Measurements from ENCODE around the gene TMEM30A.

Gene TMEM30A

DNA sequence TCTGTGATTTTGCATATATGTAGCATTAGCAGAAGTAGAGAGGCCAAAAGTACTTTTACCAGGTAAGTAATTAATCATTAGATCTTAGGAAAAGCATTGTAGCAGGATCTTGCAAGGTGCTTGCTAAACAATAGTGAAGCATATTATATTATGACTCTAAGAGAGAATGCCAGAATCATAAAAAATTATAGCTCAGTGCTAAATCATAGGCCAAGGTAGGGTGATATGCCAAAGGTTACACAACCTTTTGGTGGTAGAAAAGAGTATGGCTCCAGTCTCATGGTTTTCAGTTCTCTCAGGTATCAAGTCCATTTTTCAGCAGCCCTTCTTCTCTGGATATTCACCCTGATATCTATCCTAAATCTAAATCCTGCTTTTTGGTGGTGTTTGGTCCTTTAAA is 16.9 kb upstream of the TMEM30A start:
- H3K27me3 Mint-ChIP-seq, result peaks cover 12 to 14% of the 10 kb centered on the region in 2 donors
- H3K27ac Mint-ChIP-seq, result no peak overlapping the region
- no peak overlapping the region for H3K4me3 Mint-ChIP-seq

DNA sequence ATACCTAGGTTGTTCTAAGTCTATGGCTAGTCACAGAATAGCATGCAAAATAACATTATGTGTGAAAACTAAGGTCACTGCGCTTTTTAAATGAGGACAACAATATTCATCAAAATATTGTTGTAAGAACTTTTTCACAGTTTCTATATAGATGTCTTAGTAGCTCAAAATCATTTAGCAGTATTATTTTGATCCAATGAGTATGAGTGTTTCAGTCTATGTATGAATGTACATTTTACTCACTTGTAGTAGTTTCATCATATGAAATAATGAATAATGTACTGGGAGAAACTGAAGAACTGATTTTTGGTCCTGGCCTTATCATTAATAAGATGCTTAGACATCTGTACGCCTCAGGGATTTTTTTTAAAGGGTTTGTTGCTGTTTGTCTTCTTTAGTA is 16.5 kb upstream of the TMEM30A start:
- no peak overlapping the region for H3K27ac Mint-ChIP-seq
- ATAC-seq (replicated peaks) (no peak), DNase-seq (no peak)
- H3K4me3 Mint-ChIP-seq, result no peak overlapping the region
- H3K9me3 Mint-ChIP-seq, result no peaks in the 10 kb centered on the region
- H3K36me3 Mint-ChIP-seq, result no peaks in the 10 kb centered on the region
- H3K27me3 Mint-ChIP-seq, result peaks cover 11 to 12% of the 10 kb centered on the region in 2 donors
- peaks cover 0 to 7% of the 10 kb centered on the region in 2 donors for H3K4me1 Mint-ChIP-seq

More for the DNA sequence above, 16.9 kb upstream of the TMEM30A start:
- H3K4me1 Mint-ChIP-seq, result peaks cover 0 to 7% of the 10 kb centered on the region in 2 donors
- no peaks in the 10 kb centered on the region for H3K9me3 Mint-ChIP-seq
- no peaks in the 10 kb centered on the region for H3K36me3 Mint-ChIP-seq
- DNase-seq (no peak), ATAC-seq (replicated peaks) (no peak)

DNA sequence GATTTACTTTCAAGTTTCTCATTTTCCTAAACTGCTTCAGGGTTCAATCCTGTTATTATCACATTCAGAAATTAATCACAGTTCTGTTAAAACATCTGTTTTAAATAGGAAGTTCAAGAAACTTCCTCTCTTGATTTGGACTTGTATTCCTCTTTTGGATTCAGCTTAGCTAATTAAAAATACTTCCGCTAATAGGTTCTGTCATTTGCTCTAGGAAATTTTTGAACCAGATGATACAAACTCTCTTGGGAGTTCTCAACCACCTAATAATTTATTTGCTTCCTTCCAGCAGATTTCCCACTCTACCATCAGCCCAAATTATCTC is 15.9 kb upstream of the TMEM30A start:
- H3K4me1 Mint-ChIP-seq, result peaks cover 0 to 7% of the 10 kb centered on the region in 2 donors
- ATAC-seq (replicated peaks), result no peak
- no peaks in the 10 kb centered on the region for H3K36me3 Mint-ChIP-seq
- H3K4me3 Mint-ChIP-seq, result no peak overlapping the region
- H3K9me3 Mint-ChIP-seq, result no peaks in the 10 kb centered on the region
- H3K27ac Mint-ChIP-seq, result no peak overlapping the region
- H3K27me3 Mint-ChIP-seq, result peaks cover 11 to 12% of the 10 kb centered on the region in 2 donors
- no peak for DNase-seq

DNA sequence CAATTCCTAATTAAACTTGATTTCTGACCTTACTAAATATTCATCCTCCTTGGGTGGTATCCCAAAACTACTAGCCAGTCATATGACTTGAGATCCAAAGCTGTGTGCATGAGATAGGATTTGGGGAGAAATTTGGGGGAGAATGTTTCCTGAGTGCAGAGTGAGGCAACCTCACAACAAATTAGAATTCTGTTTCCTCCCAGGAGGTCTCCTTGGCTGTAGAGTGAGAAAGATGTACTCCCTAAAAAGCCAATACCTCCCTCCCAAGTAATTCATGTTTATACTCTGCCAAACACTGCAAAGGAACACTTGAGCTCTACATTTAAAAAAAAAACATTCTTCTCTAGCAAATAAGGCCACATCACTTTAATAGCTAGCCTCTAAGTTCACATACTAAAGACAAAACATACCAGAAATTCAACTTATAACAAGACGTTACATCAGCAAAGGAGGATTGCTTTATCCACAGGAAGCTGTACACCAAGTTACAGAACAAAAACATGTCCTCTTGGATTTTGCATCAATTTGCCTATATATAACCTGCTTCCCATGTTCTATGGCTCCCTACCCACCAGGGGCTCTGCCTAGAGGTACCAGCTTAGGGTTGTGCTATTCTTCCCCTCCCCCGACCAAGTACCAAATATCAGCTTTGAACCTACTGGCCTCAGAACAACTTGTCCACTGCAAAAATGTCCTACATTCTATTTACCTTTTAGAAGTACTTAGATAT is 15.4 kb upstream of the TMEM30A start:
- H3K4me3 Mint-ChIP-seq, result no peak overlapping the region
- H3K9me3 Mint-ChIP-seq, result no peaks in the 10 kb centered on the region
- H3K27me3 Mint-ChIP-seq, result peaks cover 8% of the 10 kb centered on the region in 2 donors
- H3K4me1 Mint-ChIP-seq, result peaks cover 0 to 7% of the 10 kb centered on the region in 2 donors
- DNase-seq, result no peak
- no peaks in the 10 kb centered on the region for H3K36me3 Mint-ChIP-seq
- no peak overlapping the region for H3K27ac Mint-ChIP-seq
- no peak for ATAC-seq (replicated peaks)

DNA sequence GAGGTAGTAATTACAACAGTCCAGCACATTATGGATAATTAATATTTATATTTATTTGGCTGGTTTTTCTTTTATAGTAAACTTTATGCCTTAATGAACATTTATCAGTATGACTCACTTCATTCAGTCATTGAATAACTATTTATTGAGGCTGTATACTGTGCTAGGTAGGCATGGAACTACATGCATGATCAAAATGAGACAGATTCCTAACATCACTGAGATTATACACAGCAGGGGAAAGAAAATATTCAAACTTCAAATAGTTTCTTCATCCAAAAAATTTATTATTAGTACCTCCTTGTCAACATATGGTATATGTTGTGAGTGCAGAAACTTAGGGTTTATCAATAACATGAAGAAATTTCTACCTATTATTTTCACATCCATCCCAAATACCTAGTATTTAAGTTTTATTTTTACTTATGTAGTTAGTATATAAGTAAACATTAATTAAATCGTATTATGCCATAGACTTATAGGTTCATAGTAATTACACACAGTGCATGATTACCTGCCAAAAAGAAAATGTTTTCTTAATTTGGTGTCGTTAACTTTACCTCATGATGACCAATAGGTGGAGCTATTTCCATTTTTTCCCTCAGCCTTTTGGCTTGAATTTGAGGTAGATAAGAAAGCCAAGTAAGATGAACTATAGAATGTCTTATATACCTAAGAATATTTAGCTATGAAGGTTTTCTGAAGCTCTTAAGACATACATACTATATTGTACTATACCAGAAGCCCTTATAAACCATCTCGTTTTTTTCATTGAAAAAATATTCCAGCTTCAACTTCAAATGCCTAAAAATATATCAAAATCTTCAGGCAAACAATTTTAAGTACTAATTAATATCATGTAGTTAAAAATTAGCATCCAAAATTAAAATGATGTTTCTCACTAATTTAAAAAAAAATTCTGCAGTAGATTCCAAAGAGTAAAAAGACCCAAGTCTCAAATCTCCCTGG is 12.5 kb upstream of the TMEM30A start:
- H3K4me3 Mint-ChIP-seq, result no peak overlapping the region
- H3K9me3 Mint-ChIP-seq, result no peaks in the 10 kb centered on the region
- H3K36me3 Mint-ChIP-seq, result no peaks in the 10 kb centered on the region
- peak; percentile 49 to 57 for ATAC-seq (replicated peaks)
- no peak overlapping the region for H3K27ac Mint-ChIP-seq
- no peaks in the 10 kb centered on the region for H3K27me3 Mint-ChIP-seq
- H3K4me1 Mint-ChIP-seq, result peaks cover 0 to 7% of the 10 kb centered on the region in 2 donors
- no peak for DNase-seq

DNA sequence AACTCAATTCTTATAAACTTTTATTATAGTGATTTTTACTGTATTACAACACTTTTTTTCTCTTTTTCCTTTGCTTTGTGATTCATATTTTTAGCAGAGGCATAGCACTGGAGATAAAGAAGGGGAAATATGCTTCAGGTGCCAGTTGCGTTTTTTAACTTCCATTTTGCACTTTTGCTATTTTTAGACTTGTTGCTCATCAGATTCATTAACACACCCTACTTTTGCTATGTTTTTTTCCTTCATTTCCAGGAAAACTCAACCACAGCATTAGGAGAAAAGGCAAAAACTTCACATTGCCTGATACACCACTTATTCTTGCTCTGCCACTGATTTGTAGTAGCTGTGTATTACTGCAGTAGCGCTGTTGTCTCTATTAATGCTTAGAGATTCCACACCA is 8.0 kb upstream of the TMEM30A start:
- Mint-ChIP-seq H3K27me3 (no peaks in the 10 kb centered on the region), H3K4me3 (no peak overlapping the region), H3K27ac (no peak overlapping the region), H3K36me3 (peaks cover 10 to 11% of the 10 kb centered on the region in 2 donors), H3K9me3 (no peaks in the 10 kb centered on the region), H3K4me1 (peaks cover 2 to 8% of the 10 kb centered on the region in 2 donors)
- ATAC-seq (replicated peaks) (no peak), DNase-seq (no peak)

DNA sequence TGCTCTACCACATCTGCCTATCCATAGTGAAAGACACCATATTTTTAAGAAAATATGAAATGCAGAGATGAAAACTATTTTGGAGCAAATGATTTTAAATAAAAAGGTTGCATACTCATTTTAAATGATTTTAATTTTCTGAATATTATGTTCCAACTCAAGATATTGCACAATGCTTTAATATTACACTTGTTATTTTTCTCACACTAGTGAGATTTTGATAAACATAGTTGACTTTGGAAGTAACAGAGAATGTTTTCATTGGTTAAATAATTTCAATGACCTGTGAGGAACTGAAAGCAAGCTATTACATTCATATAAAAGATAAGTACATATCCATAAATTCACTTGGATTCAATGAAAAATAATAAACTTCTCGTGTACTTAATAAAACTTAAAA is 7.2 kb upstream of the TMEM30A start:
- Mint-ChIP-seq H3K4me3 (no peak overlapping the region), H3K9me3 (no peaks in the 10 kb centered on the region), H3K36me3 (peaks cover 10 to 11% of the 10 kb centered on the region in 2 donors), H3K4me1 (peaks cover 4 to 16% of the 10 kb centered on the region in 2 donors), H3K27me3 (no peaks in the 10 kb centered on the region), H3K27ac (no peak overlapping the region)
- ATAC-seq (replicated peaks) (no peak), DNase-seq (no peak)

DNA sequence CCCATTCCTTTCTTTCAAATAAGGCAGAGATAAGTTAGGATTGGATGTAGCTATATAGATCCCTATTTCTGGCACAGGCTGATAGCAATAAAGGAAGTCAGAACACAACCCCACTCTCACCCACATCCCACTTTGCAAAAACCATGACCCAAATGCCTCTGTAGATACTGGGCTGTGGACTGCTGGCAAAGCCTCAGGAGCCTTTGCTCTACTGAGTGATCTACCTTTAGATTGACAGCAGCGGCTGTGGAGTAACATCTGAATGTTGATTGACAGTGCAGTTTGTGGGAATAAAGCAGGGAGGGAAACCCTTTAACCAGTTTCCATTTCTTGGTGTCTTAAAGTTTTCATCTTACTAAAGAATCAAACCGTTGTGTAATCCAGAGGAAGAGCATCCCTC is 6.7 kb upstream of the TMEM30A start:
- peaks cover 10 to 11% of the 10 kb centered on the region in 2 donors for H3K36me3 Mint-ChIP-seq
- ATAC-seq (replicated peaks), result no peak
- no peak overlapping the region for H3K27ac Mint-ChIP-seq
- peaks cover 7 to 20% of the 10 kb centered on the region in 2 donors for H3K4me1 Mint-ChIP-seq
- no peaks in the 10 kb centered on the region for H3K9me3 Mint-ChIP-seq
- H3K4me3 Mint-ChIP-seq, result no peak overlapping the region
- DNase-seq, result no peak
- no peaks in the 10 kb centered on the region for H3K27me3 Mint-ChIP-seq

DNA sequence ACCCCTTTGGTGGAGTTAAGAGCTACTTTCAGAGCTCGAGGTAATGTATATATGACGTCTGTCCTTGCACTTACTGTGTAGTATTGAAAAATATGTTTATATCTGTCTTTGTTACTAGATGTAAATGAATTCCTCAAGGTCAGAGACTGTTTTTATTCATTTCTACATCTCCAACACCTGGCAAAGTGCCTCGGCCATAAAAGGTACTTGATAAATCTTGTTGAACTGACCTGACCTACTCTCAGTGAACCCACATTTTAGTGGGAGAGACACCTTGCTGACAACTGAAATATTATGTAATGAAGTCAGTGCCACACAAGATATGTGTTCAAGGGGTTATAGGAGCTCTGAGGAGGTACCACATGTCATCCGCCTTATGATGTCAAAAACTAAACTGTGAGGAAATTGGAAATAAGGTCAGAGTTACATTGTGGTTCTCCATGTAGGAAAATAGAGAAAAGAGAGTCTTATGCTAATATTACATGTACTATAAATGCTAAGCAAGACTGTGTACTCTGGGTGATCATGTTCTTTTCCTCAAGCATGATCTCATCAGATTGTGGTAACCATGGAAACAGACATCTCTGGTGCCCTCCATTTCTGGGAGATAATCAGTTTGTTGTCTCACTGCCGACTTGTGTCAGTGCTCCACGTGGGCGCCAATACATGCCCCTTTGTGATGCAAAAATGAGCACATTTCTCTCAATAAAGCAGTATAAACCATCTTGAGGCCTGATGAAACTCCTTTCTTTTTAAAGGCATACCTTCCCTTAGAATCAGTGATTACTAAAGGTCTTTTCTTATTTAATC is 5.7 kb upstream of the TMEM30A start:
- Mint-ChIP-seq H3K27me3 (no peaks in the 10 kb centered on the region), H3K9me3 (no peaks in the 10 kb centered on the region), H3K4me1 (peaks cover 8 to 24% of the 10 kb centered on the region in 2 donors), H3K4me3 (no peak overlapping the region), H3K27ac (no peak overlapping the region), H3K36me3 (peaks cover 10 to 11% of the 10 kb centered on the region in 2 donors)
- ATAC-seq (replicated peaks) (no peak), DNase-seq (no peak)

DNA sequence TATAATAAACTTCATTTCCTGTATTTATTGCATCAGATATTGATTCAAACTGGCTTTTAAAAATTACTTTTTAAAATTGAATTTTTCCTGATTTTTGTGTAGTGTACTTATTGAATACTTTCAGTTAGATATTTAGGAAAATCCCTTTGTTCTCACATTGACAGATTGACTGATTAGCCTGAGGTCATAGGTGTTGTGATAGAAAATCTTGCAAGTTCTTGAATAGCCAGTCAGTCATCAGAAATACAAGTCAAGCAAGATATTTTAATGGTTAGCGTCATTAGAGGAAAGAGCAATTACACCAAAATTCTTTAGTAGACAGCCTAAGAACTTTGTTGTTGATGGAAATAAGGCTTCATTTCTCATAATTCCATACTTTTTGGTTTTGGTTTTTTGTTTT is 3.4 kb upstream of the TMEM30A start:
- Mint-ChIP-seq H3K36me3 (peaks cover 10 to 11% of the 10 kb centered on the region in 2 donors), H3K9me3 (no peaks in the 10 kb centered on the region), H3K27me3 (no peaks in the 10 kb centered on the region), H3K27ac (no peak overlapping the region), H3K4me1 (peaks cover 8 to 24% of the 10 kb centered on the region in 2 donors), H3K4me3 (no peak overlapping the region)
- DNase-seq (no peak), ATAC-seq (replicated peaks) (no peak)

DNA sequence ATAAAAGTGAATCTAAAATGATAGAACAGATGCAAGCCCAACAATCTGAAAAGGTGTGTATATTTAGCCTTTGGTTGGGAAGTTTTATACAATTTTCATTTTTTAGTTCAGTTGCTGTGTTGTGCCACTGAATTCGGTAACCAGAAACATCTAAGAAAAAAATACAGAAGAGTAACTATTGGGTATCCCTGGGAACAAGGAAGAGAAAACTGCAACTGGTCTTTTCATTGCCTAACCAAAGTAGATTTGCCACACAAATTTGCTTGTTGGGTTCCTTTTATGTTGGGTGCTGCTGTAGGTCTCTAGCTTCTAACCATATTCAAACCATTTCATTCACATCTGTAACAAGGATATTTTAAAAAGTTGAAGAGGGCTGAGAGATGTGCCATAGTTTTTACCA is 2.8 kb upstream of the TMEM30A start:
- H3K27me3 Mint-ChIP-seq, result no peaks in the 10 kb centered on the region
- no peaks in the 10 kb centered on the region for H3K9me3 Mint-ChIP-seq
- H3K4me3 Mint-ChIP-seq, result no peak overlapping the region
- no peak for ATAC-seq (replicated peaks)
- no peak for DNase-seq
- no peak overlapping the region for H3K27ac Mint-ChIP-seq
- H3K4me1 Mint-ChIP-seq, result peaks cover 12 to 27% of the 10 kb centered on the region in 2 donors
- peaks cover 10 to 11% of the 10 kb centered on the region in 2 donors for H3K36me3 Mint-ChIP-seq

DNA sequence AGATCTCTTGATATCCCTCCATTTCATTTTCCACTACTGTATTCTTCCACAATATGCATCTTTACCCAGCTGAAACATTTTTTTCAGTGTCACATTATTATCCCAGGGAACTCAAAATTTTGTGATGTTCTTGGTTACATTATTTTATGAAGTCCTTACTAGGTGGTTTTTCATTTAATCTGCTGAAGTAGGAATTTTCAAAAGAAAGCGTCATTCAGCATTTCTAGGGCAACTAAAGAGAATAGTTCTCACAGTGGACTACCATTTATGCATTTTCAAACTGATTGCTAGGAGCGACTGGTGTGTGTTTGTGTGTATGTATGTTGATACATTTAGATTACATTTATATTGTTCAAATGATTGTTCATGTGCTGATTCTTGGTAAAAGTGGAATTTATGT is 2.4 kb upstream of the TMEM30A start:
- peak overlapping the region; percentile 21 for H3K27ac Mint-ChIP-seq
- H3K36me3 Mint-ChIP-seq, result peaks cover 10 to 11% of the 10 kb centered on the region in 2 donors
- peak overlapping the region in 1 of 2 donors; percentile 1 for H3K4me3 Mint-ChIP-seq
- H3K4me1 Mint-ChIP-seq, result peaks cover 12 to 32% of the 10 kb centered on the region in 2 donors
- ATAC-seq (replicated peaks) (no peak), DNase-seq (no peak)
- H3K27me3 Mint-ChIP-seq, result no peaks in the 10 kb centered on the region
- no peaks in the 10 kb centered on the region for H3K9me3 Mint-ChIP-seq

DNA sequence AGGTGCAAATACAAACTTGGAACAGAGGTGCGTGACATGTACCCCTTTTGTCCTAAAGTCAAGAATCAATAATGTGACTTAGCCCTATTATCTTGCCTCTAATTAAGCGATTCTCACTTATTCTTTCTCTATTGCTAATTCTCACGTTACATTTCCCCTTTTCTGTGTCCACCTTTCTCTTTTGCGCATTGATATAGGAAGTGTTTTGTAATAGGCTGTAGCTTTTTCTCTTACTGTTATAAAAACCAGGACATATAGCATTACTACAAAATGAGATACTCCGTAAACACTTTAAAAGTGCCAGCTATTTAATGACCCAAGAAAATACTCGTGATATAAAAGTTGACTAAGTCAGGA is 669 bp upstream of the TMEM30A start:
- Mint-ChIP-seq H3K27me3 (no peaks in the 10 kb centered on the region), H3K4me3 (no peak overlapping the region), H3K36me3 (peaks cover 10% of the 10 kb centered on the region in 2 donors), H3K27ac (no peak overlapping the region), H3K9me3 (no peaks in the 10 kb centered on the region), H3K4me1 (peaks cover 12 to 33% of the 10 kb centered on the region in 2 donors)
- DNase-seq (no peak), ATAC-seq (replicated peaks) (peak; percentile 9 to 17)

Measured in stimulated activated naive B cell treated with anti-CD40 and anti-IgM and Interleukin-4, amounts not matched to agents 10 μg/mL and 1 μg/mL and 100 μg/mL, for 72 hours (primary cell).